Renal cortex interstitium (tissue), 11 donors: ENCODE measurements around the gene PGF. TPM values are rescaled to one million over a fixed set of nuclear protein-coding genes. Genes with fewer than 3 reads are reported as not detected.

ENCODE experiments used
- DNase-seq, 11 donors: peaks; one replicate each; pipeline ENCODE4 v3.0.0-alpha.2; 2013; ENCODE audit warnings: low read depth in 9 of 11, low spot score in 4 of 11; ENCODE audit errors: extremely low read depth in 1 of 11
- polyA plus RNA-seq, 3 donors: library from polyadenylated mRNA; unstranded; fragments of 120-200 nt; gene quantifications; one replicate each; pipeline ENCODE4 v1.2.1, GENCODE V29; 2013; ENCODE audit not compliant: insufficient read length in 3 of 3

PGF gene
- polyA plus RNA-seq, 3 donors: 6.7 to 12.0 (median 8.2) TPM

- no peak for DNase-seq
Measured at GRCh38 chr14:74912801-74913200, 42.6 kb downstream of the PGF start.

- no peak for DNase-seq
Measured at GRCh38 chr14:74912111-74912510, 43.3 kb downstream of the PGF start.

GRCh38 chr14:74911704-74912103, 43.7 kb downstream of the PGF start:
- no peak for DNase-seq

GRCh38 chr14:74911221-74911620, 44.2 kb downstream of the PGF start:
- DNase-seq: no peak

- no peak for DNase-seq
Measured at GRCh38 chr14:74910556-74910955, 44.8 kb downstream of the PGF start.

- no peak for DNase-seq
Measured at GRCh38 chr14:74909911-74910310, 45.5 kb downstream of the PGF start.

- DNase-seq: no peak
Measured at GRCh38 chr14:74909501-74909900, 45.9 kb downstream of the PGF start.

GRCh38 chr14:74908861-74909341, 46.5 kb downstream of the PGF start:
- DNase-seq: no peak

- DNase-seq: no peak
Measured at GRCh38 chr14:74907744-74908143, 47.7 kb downstream of the PGF start.

- DNase-seq: no peak
Measured at GRCh38 chr14:74906925-74907521, 48.4 kb downstream of the PGF start.

GRCh38 chr14:74905595-74906142, 49.7 kb downstream of the PGF start:
- DNase-seq: peak in 2 of 11 donors; percentile 33 to 49

GRCh38 chr14:74904635-74905503, 50.5 kb downstream of the PGF start:
- DNase-seq: no peak

- no peak for DNase-seq
Measured at GRCh38 chr14:74902941-74903705, 52.3 kb downstream of the PGF start.

- no peak for DNase-seq
Measured at GRCh38 chr14:74898694-74899093, 56.7 kb downstream of the PGF start.

- no peak for DNase-seq
Measured at GRCh38 chr14:74898083-74898482, 57.3 kb downstream of the PGF start.

- no peak for DNase-seq
Measured at GRCh38 chr14:74897642-74898041, 57.8 kb downstream of the PGF start.

GRCh38 chr14:74896400-74896799, 59.0 kb downstream of the PGF start:
- DNase-seq: no peak

- no peak for DNase-seq
Measured at GRCh38 chr14:74893614-74894091, 61.7 kb downstream of the PGF start.

- no peak for DNase-seq
Measured at GRCh38 chr14:74892745-74893144, 62.7 kb downstream of the PGF start.
